OCI-LY3 (cell line): ENCODE measurements around the gene ANOS1.
"Not testable (repeated sequence)": the region's sequence is repeated elsewhere in the genome, so short reads cannot be mapped to it uniquely, and the experiment has no call there.

ENCODE experiments used
- H2AFZ ChIP-seq: fragments of 200-600, 300-600 bp; shearing (Covaris generic); 2 replicates; pipeline ENCODE4 v1.6.0; 2014; ENCODE audit warnings: antibody characterized with exemption, low read depth, low read length
- H3K27ac ChIP-seq: fragments of 200-600, 300-600 bp; sonication (generic); 2 replicates; pipeline ENCODE4 v1.5.1; 2014; ENCODE audit warnings: mild to moderate bottlenecking, low read length, moderate library complexity, mixed read lengths
- H3K27me3 ChIP-seq: fragments of 200-600, 300-600 bp; sonication (generic); 2 replicates; pipeline ENCODE4 v1.6.1; 2014; ENCODE audit warnings: low read depth, low read length, mixed read lengths
- H3K36me3 ChIP-seq: fragments of 200-600, 300-600 bp; sonication (generic); replicated peaks from 2 replicates; pipeline ENCODE3; 2014; ENCODE audit warnings: low read depth, low read length, mixed read lengths
- H3K4me1 ChIP-seq: fragments of 300-600, 200-600 bp; sonication (generic); 2 replicates; pipeline ENCODE4 v1.6.1; 2014; ENCODE audit warnings: low read length, mixed read lengths
- H3K4me2 ChIP-seq: fragments of 200-600, 300-600 bp; sonication (generic); 2 replicates; pipeline ENCODE4 v1.6.1; 2014; ENCODE audit warnings: low read length, mixed read lengths
- H3K4me3 ChIP-seq: fragments of 300-600, 200-600 bp; sonication (generic); 2 replicates; pipeline ENCODE4 v1.5.1; 2014; ENCODE audit warnings: antibody characterized with exemption, mild to moderate bottlenecking, low read length, moderate library complexity
- H3K79me2 ChIP-seq: fragments of 300-600, 200-600 bp; shearing (Covaris generic); 2 replicates; pipeline ENCODE4 v1.6.1; 2014; ENCODE audit warnings: mild to moderate bottlenecking, low read length, mixed read lengths
- H3K9ac ChIP-seq: fragments of 300-600, 200-600 bp; shearing (Covaris generic); 2 replicates; pipeline ENCODE4 v1.6.0; 2014; ENCODE audit warnings: mild to moderate bottlenecking, low read length, moderate library complexity
- H3K9me3 ChIP-seq: fragments of 200-600, 300-600 bp; shearing (Covaris generic); 2 replicates; pipeline ENCODE4 v1.6.1; 2014; ENCODE audit warnings: low read length, mixed read lengths; ENCODE audit not compliant: insufficient read depth
- H4K20me1 ChIP-seq: fragments of 200-600, 300-600 bp; sonication (generic); 2 replicates; pipeline ENCODE4 v1.6.1; 2016; ENCODE audit warnings: low read length, mixed read lengths; ENCODE audit not compliant: insufficient read depth
- EZH2phosphoT487 ChIP-seq: fragments of 200-600 bp; shearing (Covaris generic); IDR thresholded peaks from 2 replicates; pipeline ENCODE4 v1.6.1; 2018; ENCODE audit warnings: antibody characterized with exemption, mixed run types, low read depth
- TF ChIP-seq, protein P1 (sequence below): fragments of 200-600, 300-600 bp; sonication (generic); IDR thresholded peaks from 2 replicates; pipeline ENCODE4 v1.5.1; 2014; ENCODE audit warnings: antibody characterized with exemption, low read length, low read depth

Gene ANOS1, protein sequence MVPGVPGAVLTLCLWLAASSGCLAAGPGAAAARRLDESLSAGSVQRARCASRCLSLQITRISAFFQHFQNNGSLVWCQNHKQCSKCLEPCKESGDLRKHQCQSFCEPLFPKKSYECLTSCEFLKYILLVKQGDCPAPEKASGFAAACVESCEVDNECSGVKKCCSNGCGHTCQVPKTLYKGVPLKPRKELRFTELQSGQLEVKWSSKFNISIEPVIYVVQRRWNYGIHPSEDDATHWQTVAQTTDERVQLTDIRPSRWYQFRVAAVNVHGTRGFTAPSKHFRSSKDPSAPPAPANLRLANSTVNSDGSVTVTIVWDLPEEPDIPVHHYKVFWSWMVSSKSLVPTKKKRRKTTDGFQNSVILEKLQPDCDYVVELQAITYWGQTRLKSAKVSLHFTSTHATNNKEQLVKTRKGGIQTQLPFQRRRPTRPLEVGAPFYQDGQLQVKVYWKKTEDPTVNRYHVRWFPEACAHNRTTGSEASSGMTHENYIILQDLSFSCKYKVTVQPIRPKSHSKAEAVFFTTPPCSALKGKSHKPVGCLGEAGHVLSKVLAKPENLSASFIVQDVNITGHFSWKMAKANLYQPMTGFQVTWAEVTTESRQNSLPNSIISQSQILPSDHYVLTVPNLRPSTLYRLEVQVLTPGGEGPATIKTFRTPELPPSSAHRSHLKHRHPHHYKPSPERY

GRCh38 chrX:8731559-8732395, at the start of gene ANOS1:
Gene ANOS1, minus strand, starts transcription at chrX:8732137. Its CDS starts 101 bp downstream, at chrX:8732036.
- H2AFZ ChIP-seq = no peak within 1 kb of the TSS

DNA sequence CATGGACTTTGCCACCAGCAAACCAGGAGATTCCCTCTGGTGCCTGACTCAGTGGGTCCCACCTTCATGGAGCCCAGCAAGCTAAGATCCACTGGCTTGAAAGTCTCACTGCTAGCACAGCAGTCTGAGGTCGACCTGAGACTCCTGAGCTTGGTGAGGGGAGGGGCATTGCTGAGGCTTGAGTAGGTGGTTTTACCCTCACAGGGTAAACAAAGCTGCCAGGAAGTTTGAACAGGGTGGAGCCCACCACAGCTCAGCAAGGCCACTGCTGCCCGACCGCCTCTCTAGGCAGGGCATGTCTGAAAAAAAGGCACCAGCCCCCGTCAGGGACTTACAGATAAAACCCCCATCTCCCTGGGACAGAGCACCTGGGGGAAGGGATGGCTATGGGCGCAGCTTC, 41.2 kb upstream of the ANOS1 start:
- Histone ChIP-seq H3K4me3 (no peak overlapping the region), H3K79me2 (no peaks in the 10 kb centered on the region), H3K27ac (no peak overlapping the region), H2AFZ (no peak overlapping the region), H3K4me2 (no peak overlapping the region), H3K4me1 (no peaks in the 10 kb centered on the region), H3K36me3 (no peaks in the 10 kb centered on the region), H4K20me1 (no peaks in the 10 kb centered on the region), H3K9me3 (no peaks in the 10 kb centered on the region), H3K9ac (no peak overlapping the region), H3K27me3 (no peaks in the 10 kb centered on the region)
- TF ChIP-seq, protein P1, sequence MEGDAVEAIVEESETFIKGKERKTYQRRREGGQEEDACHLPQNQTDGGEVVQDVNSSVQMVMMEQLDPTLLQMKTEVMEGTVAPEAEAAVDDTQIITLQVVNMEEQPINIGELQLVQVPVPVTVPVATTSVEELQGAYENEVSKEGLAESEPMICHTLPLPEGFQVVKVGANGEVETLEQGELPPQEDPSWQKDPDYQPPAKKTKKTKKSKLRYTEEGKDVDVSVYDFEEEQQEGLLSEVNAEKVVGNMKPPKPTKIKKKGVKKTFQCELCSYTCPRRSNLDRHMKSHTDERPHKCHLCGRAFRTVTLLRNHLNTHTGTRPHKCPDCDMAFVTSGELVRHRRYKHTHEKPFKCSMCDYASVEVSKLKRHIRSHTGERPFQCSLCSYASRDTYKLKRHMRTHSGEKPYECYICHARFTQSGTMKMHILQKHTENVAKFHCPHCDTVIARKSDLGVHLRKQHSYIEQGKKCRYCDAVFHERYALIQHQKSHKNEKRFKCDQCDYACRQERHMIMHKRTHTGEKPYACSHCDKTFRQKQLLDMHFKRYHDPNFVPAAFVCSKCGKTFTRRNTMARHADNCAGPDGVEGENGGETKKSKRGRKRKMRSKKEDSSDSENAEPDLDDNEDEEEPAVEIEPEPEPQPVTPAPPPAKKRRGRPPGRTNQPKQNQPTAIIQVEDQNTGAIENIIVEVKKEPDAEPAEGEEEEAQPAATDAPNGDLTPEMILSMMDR = no peak

More at GRCh38 chrX:8731559-8732395, at the start of gene ANOS1:
- no peaks in the 10 kb centered on the region for H3K79me2 ChIP-seq
- no peaks in the 10 kb centered on the region for H3K27me3 ChIP-seq
- TF ChIP-seq, protein P1 = no peak
- TF ChIP-seq EZH2phosphoT487 = no peak
- no peaks in the 10 kb centered on the region for H3K9me3 ChIP-seq
- no peak within 1 kb of the TSS for H3K9ac ChIP-seq
- H3K4me2 ChIP-seq = no peak within 1 kb of the TSS
- H3K4me1 ChIP-seq = no peaks in the 10 kb centered on the region
- no peaks in the 10 kb centered on the region for H4K20me1 ChIP-seq
- H3K36me3 ChIP-seq = no peaks in the 10 kb centered on the region
- no peak within 1 kb of the TSS for H3K27ac ChIP-seq
- H3K4me3 ChIP-seq = no peak within 1 kb of the TSS

GRCh38 chrX:8760021-8760420, 28.1 kb upstream of the ANOS1 start:
- Histone ChIP-seq H3K79me2 (no peaks in the 10 kb centered on the region), H3K9me3 (no peaks in the 10 kb centered on the region), H3K27me3 (no peaks in the 10 kb centered on the region), H4K20me1 (no peaks in the 10 kb centered on the region), H3K4me2 (no peak overlapping the region), H2AFZ (no peak overlapping the region), H3K4me3 (no peak overlapping the region), H3K36me3 (no peaks in the 10 kb centered on the region), H3K27ac (no peak overlapping the region), H3K4me1 (no peaks in the 10 kb centered on the region), H3K9ac (no peak overlapping the region)
- TF ChIP-seq EZH2phosphoT487 = no peak
- TF ChIP-seq, protein P1 = no peak

- not testable (repeated sequence) for H3K4me2 ChIP-seq, H3K27me3 ChIP-seq, H3K36me3 ChIP-seq, H3K9me3 ChIP-seq, H4K20me1 ChIP-seq, H2AFZ ChIP-seq, H3K4me3 ChIP-seq, H3K9ac ChIP-seq, H3K27ac ChIP-seq, H3K4me1 ChIP-seq, H3K79me2 ChIP-seq
These were observed 26.8 kb upstream of the ANOS1 start for GRCh38 chrX:8758706-8759105.

DNA sequence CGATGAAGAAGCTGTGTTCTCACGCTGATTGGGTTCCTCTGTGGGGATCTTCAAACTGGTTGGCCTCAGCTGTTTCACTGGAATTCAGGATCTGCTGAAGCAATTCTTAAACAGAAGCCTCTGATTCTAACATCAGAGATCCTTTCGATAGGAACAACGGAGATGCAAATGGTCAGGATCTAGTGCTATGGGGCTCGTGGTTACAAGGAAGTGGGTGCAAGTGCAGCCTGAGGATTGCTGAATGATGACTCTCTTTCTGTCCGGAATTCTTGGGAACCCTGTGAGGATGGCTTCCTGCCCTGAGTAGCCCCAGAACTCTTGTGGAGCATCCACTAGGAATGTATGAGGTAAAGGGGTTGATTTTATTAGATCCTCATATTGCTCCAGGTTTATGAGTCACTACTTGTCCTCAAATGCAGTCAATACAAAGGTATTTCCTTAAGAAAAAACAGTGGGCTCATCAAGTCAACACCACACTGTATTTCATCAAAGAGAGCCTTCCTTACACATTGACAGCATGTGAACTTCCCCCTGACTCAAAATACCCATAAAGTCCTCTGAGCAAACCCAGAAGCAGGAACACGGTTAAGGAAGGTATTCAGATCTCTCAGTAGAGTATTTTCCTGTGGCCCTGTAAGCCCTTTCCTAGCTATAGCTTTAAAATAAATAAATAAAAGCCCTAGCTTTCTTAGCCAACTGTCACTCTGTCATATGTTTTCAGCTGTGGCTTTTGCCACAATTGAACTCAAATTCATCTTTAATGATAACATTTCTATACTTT, 25.9 kb upstream of the ANOS1 start:
- H2AFZ ChIP-seq, H4K20me1 ChIP-seq, H3K4me2 ChIP-seq, H3K27ac ChIP-seq, H3K27me3 ChIP-seq, H3K9me3 ChIP-seq, H3K79me2 ChIP-seq, H3K4me3 ChIP-seq, H3K36me3 ChIP-seq, H3K9ac ChIP-seq, H3K4me1 ChIP-seq: not testable (repeated sequence)
